NCI-H1436 treated with DMSO at 0.1 percent for 48 hours (cell line): ENCODE data around the gene ANAPC1.
"Not testable (repeated sequence)": the region's sequence is repeated elsewhere in the genome, so short reads cannot be mapped to it uniquely, and the experiment has no call there.

Experiments used
- DNase-seq: peaks from one replicate; lab custom pipeline; 2025; lab: John Stamatoyannopoulos, UW

The ANAPC1 gene

DNA sequence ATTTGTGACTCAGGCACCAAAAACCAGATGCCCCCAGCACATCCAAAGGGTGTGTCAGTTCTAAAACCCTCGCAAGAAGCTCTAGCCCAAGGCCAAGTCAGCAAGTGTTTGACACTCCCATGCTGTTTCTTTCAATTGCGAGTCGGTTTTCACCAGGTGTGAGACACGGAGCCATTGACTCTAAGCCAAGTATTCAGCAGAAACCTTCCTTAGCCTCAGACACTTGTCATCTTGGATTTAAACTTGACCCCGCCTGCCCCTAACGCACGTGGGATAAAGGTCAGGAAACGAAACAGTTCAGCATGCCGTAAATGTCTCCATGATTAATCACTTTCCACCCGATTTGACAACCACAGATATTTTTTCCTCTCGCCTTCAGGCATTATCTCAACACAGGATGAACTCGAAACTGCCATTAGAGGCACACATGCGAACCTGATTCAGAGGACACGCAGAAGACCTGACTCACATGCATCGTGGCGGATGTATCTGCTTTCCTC, 156.3 kb downstream of the ANAPC1 start:
- not testable (repeated sequence) for DNase-seq

DNA sequence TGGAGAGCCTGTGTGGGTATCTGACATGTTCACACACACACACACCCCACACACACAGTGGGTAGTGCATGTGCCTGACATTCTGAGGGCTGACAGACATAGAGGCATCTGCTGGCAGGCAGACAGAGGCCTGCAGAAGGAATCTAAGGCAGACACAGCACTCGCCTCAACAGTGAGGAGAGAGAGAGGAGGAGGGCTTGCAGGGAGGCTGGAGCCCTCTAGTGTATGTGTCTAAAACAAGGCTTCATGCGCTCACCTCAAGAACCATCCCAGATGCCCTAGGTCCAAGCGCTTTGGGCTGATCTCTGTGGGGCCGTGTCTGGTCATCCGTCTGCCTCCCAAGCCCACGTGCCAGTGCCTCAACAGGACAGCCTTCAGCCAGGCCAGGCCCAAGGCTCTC, 158.3 kb downstream of the ANAPC1 start:
- not testable (repeated sequence) for DNase-seq

GRCh38 chr2:111719610-111720009, 164.4 kb downstream of the ANAPC1 start:
- DNase-seq = not testable (repeated sequence)
